Stimulated activated CD4-positive, alpha-beta T cell treated with anti-CD3 and anti-CD28 coated beads, Interleukin-1b, Interleukin-23, amount 100 ng/mL, for 24 hours (primary cell): ENCODE measurements around the gene TMBIM6.
"Not testable (repeated sequence)": the region's sequence is repeated elsewhere in the genome, so short reads cannot be mapped to it uniquely, and the experiment has no call there.

ENCODE experiments used
- DNase-seq, 4 experiments: peaks; one replicate each; pipeline ENCODE4 v3.0.0-alpha.2; 2020; ENCODE audit warnings: low read depth in 4 of 4, low spot score in 1 of 4

The TMBIM6 gene

GRCh38 chr12:49740930-49741881 is at the start of gene TMBIM6:
Gene TMBIM6 (plus strand): TSS chr12:49741557. CDS start chr12:49752494, 10,937 bp downstream.
- DNase-seq = peak; percentile 92 to 98 (median 96)

- no peak for DNase-seq
These were observed 48.5 kb upstream of the TMBIM6 start for GRCh38 chr12:49692851-49693250.

GRCh38 chr12:49693931-49694444 is 47.4 kb upstream of the TMBIM6 start:
- DNase-seq = no peak

GRCh38 chr12:49696723-49697122 is 44.6 kb upstream of the TMBIM6 start:
- no peak for DNase-seq

GRCh38 chr12:49697808-49698207 is 43.5 kb upstream of the TMBIM6 start:
- no peak for DNase-seq

- peak in 1 of 4 experiments; percentile 35 for DNase-seq
These were observed 42.5 kb upstream of the TMBIM6 start for GRCh38 chr12:49698619-49699545.

- no peak for DNase-seq
These were observed 39.3 kb upstream of the TMBIM6 start for GRCh38 chr12:49702009-49702408.

GRCh38 chr12:49702676-49703215 is 38.6 kb upstream of the TMBIM6 start:
- DNase-seq = no peak

GRCh38 chr12:49703647-49704137 is 37.7 kb upstream of the TMBIM6 start:
- DNase-seq = peak in 3 of 4 experiments; percentile 26 to 39 (median 36)

- DNase-seq = peak in 1 of 4 experiments; percentile 9
These were observed 35.8 kb upstream of the TMBIM6 start for GRCh38 chr12:49705479-49706134.

GRCh38 chr12:49706351-49707127 is 34.8 kb upstream of the TMBIM6 start:
- DNase-seq = no peak

GRCh38 chr12:49707128-49707811 is 34.1 kb upstream of the TMBIM6 start, which contains the start of gene FMNL3:
Gene FMNL3 (minus strand): TSS chr12:49707405. CDS start chr12:49707180, 225 bp downstream.
- peak; percentile 91 to 99 (median 99) for DNase-seq

- DNase-seq = no peak
These were observed 33.6 kb upstream of the TMBIM6 start for GRCh38 chr12:49707812-49708147.

GRCh38 chr12:49708851-49709250 is 32.5 kb upstream of the TMBIM6 start:
- no peak for DNase-seq

- DNase-seq = not testable (repeated sequence)
These were observed 27.4 kb upstream of the TMBIM6 start for GRCh38 chr12:49713952-49714351.

GRCh38 chr12:49716553-49716952 is 24.8 kb upstream of the TMBIM6 start:
- DNase-seq = no peak

GRCh38 chr12:49717800-49718199 is 23.6 kb upstream of the TMBIM6 start:
- DNase-seq = not testable (repeated sequence)

GRCh38 chr12:49720214-49720613 is 21.1 kb upstream of the TMBIM6 start:
- no peak for DNase-seq

- not testable (repeated sequence) for DNase-seq
These were observed 20.0 kb upstream of the TMBIM6 start for GRCh38 chr12:49721355-49721754.
